ENCODE results near the gene TLL2.

TLL2 gene

DNA sequence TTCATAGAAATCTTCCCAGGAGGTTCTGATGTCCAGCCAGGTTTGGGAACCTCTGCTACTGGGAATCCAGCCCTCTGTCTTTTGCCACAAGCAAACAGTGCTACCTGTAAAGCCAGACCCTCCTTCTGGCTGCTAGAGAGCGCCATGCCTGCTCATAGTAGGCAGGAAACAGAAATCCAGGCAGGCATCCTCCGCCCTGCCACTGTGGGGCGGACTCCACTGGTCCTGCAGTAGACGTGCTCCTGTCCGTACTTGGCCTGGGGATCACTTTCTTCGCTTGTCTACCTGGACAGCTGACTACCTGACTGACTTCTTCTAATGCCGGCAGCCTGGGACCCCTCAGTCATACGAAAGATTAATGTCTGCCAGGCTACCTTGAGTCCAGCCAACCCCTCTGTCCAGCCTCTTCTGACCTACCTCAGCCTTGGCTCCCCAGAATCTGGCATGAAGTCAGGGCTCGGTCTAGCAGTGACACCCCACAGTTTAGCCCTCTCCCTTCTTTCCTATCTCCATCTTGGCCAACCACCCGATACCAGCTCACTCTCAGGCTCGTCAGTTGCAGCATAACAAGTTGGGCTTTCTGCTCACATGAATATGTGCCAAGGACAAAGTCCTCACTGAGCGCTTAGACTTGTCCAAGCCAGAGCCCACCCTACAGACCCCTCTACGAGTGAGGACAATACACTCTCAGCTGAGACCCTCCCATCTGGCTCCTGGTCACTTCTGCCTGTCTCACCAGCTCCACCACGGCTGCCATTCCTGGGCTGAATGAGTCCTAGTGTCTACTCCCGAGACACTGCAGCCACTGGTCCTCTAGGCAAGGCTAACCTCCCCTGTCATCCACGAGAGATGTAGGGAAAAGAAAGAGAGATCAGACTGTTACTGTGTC, 111.1 kb downstream of the TLL2 start:
- FAIRE-seq, result no peak

DNA sequence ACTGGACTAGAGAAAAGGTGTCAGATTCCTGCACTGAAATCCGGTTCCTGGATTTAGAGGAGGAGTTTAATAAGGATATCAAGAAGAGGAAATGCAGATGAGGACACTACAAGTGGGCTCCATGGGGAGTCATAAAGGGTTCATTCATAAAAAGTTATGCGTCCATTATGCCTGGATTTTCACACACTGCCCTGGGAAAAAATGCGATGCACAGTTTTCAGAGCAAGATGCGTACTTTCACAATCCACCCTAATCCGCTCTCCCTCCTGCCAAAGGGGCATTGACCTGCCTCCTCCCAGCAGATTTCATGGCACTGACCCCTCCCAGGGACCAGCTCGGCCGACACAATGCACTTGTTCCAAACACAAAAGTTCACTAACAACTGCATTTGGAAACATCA, 112.7 kb downstream of the TLL2 start:
- DNase-seq (ENCODE audit: insufficient read length) (no peak), FAIRE-seq (no peak)
- no peak for TF ChIP-seq TAF1 (IDR thresholded peaks at IDR 0.05; ENCODE audit: borderline replicate concordance, low read depth, low read length)
- TF ChIP-seq POLR2A (IDR thresholded peaks at IDR 0.05; ENCODE audit: low read depth, low read length), result no peak
- TF ChIP-seq POLR2AphosphoS5 (IDR thresholded peaks at IDR 0.05; ENCODE audit: low read depth, low read length), result no peak

More for the DNA sequence above, 111.1 kb downstream of the TLL2 start:
- TF ChIP-seq POLR2A (IDR thresholded peaks at IDR 0.05; ENCODE audit: low read depth, low read length) (no peak), POLR2AphosphoS5 (IDR thresholded peaks at IDR 0.05; ENCODE audit: low read depth, low read length) (no peak), TAF1 (IDR thresholded peaks at IDR 0.05; ENCODE audit: borderline replicate concordance, low read depth, low read length) (no peak)
- no peak for DNase-seq (ENCODE audit: insufficient read length)

DNA sequence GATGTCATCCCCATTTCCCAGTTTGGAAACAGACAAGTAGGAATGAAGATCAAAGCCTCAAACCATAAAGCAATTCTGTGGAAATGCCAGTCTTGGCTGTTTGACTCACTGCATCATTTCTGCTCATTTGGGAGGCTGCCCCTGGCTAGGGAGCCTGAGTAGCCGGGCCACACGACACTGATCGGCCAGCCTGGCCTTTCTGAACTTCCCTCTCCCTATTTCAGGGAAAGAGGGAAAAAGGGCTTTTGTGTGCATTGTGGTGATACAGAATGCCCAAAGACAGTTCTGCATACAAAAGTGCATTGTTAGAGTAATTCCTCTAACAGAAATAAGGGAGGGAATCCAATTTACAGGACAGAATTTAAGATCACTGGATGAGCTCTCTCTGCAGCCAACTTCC, 113.3 kb downstream of the TLL2 start:
- no peak for FAIRE-seq
- TF ChIP-seq TAF1 (IDR thresholded peaks at IDR 0.05; ENCODE audit: borderline replicate concordance, low read depth, low read length), result no peak
- no peak for TF ChIP-seq POLR2A (IDR thresholded peaks at IDR 0.05; ENCODE audit: low read depth, low read length)
- DNase-seq (ENCODE audit: insufficient read length), result no peak

DNA sequence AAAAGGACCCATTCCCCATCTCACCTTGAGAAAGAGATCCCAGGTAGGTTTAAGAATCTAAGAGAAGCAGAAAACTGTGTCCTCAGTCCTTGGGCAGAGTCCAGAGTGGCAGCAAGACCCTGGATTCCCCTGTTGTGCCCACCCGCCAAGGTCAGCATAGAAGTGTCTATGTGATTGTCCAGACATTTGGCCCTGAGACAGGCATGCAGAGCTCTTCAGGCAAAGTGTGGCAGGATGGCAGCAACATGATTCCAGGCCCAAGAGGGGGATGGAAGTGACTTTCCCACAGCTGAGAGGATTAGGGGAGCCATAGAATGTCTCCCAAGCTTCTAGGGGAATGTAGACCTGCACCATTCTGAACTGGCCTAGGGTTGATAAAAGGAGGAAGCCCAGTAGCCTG, 115.8 kb downstream of the TLL2 start:
- DNase-seq (ENCODE audit: insufficient read length), result no peak
- TF ChIP-seq POLR2A (IDR thresholded peaks at IDR 0.05; ENCODE audit: low read depth, low read length) (no peak), TAF1 (IDR thresholded peaks at IDR 0.05; ENCODE audit: borderline replicate concordance, low read depth, low read length) (no peak)
- FAIRE-seq, result no peak

DNA sequence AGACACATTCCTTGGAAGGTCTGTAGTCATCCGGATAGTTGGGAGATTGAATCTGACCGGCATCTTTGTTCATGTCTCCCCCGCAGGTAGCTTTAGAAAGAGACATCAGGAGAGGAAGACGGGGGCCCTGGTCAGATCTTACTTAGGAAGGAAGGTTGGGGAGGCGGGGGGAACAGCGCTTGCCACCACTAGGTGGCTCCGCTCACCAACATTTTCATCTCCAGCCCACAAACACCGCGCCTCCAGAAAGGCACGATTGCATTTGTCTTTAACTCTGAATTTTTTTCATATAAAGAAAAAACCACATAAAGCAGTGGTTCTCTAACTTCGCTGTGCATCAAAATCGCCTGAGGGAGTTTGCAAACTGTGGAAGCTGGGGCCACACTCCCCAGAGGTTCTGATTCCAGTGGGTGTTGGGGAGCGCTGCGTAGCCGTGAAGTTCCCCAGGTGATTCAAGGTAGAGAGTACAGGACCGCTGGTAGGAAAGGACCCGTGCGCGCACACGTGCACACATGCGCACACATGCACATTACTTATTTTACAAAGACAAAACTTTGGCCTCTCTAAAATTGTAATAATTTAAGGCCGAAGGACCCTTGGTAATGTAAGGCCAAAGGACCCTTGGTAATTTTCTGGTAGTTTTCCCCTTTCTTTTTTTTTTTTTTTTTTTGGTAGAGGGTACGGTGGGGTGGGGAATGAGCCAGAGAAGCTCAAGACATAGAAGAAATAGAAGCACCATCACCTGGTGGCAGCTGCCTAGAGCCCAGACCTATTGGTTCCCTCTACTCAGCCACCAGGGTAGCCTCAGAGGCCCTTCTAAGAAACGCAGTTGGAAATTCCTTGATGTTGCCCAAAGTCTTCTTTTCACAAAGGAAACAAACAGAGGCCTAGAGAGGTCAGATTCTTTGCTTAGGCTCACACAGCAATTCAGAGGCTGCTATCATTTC, 117.5 kb downstream of the TLL2 start:
- peak; percentile 80 for FAIRE-seq

DNA sequence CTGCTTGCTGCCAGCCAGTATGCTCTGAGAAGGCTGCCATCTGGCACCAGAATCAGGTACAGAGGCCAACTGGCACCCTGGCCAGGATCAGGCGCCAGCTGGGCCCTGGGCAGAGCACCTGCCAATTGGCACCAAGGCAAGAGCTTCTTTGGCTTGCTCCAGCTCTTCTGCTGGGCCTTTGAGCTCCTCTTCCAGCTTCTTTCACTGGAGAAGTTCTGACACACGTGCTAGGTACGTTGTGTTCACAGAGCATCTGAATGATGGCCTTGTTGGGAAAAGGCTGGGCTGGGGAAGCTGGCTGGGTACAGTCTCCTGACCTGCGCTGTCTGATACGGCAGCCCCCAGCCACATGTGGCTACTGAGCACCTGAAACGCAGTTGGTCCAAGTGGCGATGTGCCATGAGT, 123.3 kb downstream of the TLL2 start:
- FAIRE-seq, result no peak
- TF ChIP-seq TAF1 (IDR thresholded peaks at IDR 0.05; ENCODE audit: borderline replicate concordance, low read depth, low read length) (no peak), POLR2A (IDR thresholded peaks at IDR 0.05; ENCODE audit: low read depth, low read length) (no peak), POLR2AphosphoS5 (IDR thresholded peaks at IDR 0.05; ENCODE audit: low read depth, low read length) (no peak)
- DNase-seq (ENCODE audit: insufficient read length), result no peak

More for the DNA sequence above, 117.5 kb downstream of the TLL2 start:
- DNase-seq (ENCODE audit: insufficient read length), result peak; percentile 75
- no peak for TF ChIP-seq POLR2AphosphoS5 (IDR thresholded peaks at IDR 0.05; ENCODE audit: low read depth, low read length)
- no peak for TF ChIP-seq POLR2A (IDR thresholded peaks at IDR 0.05; ENCODE audit: low read depth, low read length)
- no peak for TF ChIP-seq TAF1 (IDR thresholded peaks at IDR 0.05; ENCODE audit: borderline replicate concordance, low read depth, low read length)

DNA sequence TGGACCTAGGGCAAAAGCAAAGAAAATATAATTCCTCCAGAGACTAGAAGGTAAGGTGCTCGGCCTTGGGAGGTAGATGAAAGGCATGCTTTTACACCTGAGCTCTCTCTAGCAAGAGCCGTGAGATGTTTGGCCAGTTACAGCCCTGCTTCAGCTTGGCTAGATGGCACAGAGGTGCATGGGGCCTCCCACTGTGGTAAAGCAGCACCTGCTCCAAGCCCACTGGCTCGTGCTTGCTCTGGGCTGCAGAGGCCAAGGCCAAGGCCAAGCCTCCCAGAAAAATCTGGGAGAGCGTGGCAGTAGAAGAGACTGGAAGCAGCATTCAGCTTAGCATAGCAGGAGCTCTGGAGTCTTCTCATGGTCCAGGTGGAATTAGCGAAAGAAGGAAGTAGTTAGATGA, 123.9 kb downstream of the TLL2 start:
- DNase-seq (ENCODE audit: insufficient read length) (no peak), FAIRE-seq (no peak)
- TF ChIP-seq TAF1 (IDR thresholded peaks at IDR 0.05; ENCODE audit: borderline replicate concordance, low read depth, low read length) (no peak), POLR2A (IDR thresholded peaks at IDR 0.05; ENCODE audit: low read depth, low read length) (no peak), POLR2AphosphoS5 (IDR thresholded peaks at IDR 0.05; ENCODE audit: low read depth, low read length) (no peak)

DNA sequence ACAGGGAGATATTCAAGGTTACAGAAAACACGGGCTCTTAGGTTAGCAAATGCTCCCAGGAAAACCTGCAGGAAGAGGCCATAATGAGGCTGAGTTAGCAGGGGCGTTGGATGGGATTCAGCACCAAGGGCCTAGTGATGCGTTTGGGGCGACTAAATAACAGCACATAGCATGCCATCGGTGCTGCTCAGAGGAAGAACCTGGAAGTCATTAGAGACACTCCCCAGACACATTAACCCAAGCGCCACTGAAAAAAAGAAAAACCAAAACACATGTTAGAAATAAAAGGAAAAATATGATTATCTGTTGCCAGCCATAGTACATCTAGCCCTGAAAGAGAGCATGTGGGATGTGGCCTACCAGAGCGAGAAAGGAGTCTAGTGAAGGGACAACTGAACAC, 126.1 kb downstream of the TLL2 start:
- no peak for TF ChIP-seq TAF1 (IDR thresholded peaks at IDR 0.05; ENCODE audit: borderline replicate concordance, low read depth, low read length)
- TF ChIP-seq POLR2A (IDR thresholded peaks at IDR 0.05; ENCODE audit: low read depth, low read length), result no peak
- TF ChIP-seq POLR2AphosphoS5 (IDR thresholded peaks at IDR 0.05; ENCODE audit: low read depth, low read length), result no peak
- FAIRE-seq (no peak), DNase-seq (ENCODE audit: insufficient read length) (no peak)

DNA sequence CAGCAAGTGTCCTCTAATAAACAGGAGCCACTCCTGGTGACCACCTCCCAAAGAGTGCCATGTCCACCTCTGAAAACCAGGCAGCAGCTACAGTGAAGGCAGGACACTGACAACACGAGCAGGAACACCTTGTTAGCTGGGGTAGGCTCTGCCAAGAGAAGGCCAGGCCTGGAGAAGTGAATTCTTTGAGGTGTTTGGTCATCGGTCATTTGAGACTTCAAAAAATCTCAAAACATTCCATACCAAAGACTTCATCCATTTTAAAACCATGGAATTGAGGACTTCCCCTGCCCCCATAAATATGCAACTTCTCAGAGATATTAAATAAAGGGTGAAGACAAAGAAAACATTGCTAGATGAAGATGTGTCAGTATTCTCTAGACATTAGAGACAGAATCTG, 126.6 kb downstream of the TLL2 start:
- TF ChIP-seq POLR2A (IDR thresholded peaks at IDR 0.05; ENCODE audit: low read depth, low read length) (no peak), TAF1 (IDR thresholded peaks at IDR 0.05; ENCODE audit: borderline replicate concordance, low read depth, low read length) (no peak), POLR2AphosphoS5 (IDR thresholded peaks at IDR 0.05; ENCODE audit: low read depth, low read length) (no peak)
- no peak for FAIRE-seq
- DNase-seq (ENCODE audit: insufficient read length), result no peak

DNA sequence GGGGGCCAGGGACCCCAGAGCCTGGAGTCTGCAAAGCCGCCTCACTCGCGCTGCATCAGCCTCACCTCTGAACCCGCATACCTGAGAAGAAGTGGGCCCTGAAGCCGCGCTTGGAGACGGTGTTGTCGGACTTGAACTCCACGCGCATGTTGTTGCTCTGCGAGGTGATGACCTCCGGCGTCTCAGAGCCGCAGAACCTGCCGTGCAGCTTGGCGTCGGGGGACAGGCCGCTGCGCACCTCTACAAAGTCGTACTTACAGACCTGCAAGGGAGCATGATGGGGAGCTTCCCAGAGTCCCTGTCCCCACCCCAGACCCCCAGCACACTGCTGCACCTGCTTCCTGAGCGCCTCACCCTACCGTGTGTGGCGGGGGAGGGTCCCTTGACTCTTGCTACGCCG, 129.2 kb downstream of the TLL2 start:
- DNase-seq (ENCODE audit: insufficient read length) (no peak), FAIRE-seq (no peak)
- no peak for TF ChIP-seq TAF1 (IDR thresholded peaks at IDR 0.05; ENCODE audit: borderline replicate concordance, low read depth, low read length)
- TF ChIP-seq POLR2A (IDR thresholded peaks at IDR 0.05; ENCODE audit: low read depth, low read length), result no peak
- TF ChIP-seq POLR2AphosphoS5 (IDR thresholded peaks at IDR 0.05; ENCODE audit: low read depth, low read length), result no peak

DNA sequence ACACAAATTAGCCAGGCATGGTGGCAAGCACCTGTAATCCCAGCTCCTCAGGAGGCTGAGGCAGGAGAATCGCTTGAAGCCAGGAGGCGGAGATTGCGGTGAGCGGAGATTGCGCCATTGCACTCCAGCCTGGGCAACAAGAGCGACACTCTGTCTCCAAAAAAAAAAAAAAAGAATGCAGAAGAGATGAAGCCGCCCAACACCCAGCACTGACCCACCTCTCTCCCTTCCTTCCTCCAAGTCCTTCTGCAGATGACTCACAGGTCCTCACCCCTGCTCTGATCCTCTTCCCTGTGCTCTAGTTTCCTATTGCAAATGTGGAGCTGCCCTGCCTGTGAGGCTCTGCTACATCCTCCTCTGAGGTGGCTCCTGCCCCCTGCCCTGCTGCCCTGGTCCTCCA, 132.9 kb downstream of the TLL2 start:
- FAIRE-seq (no peak), DNase-seq (ENCODE audit: insufficient read length) (no peak)
- TF ChIP-seq POLR2A (IDR thresholded peaks at IDR 0.05; ENCODE audit: low read depth, low read length) (no peak), POLR2AphosphoS5 (IDR thresholded peaks at IDR 0.05; ENCODE audit: low read depth, low read length) (no peak), TAF1 (IDR thresholded peaks at IDR 0.05; ENCODE audit: borderline replicate concordance, low read depth, low read length) (no peak)

All from GM12892 (cell line).